Epithelial cell of esophagus (primary cell): ENCODE measurements around the gene B9D2.
A peak's percentile ranks its signal among the peaks of the same experiment; 100 is the strongest.
"Not testable (repeated sequence)": the region's sequence is repeated elsewhere in the genome, so short reads cannot be mapped to it uniquely, and the experiment has no call there.

ENCODE experiments used
- DNase-seq: peaks from one replicate; pipeline ENCODE4 v3.0.0; 2010; ENCODE audit warnings: low read depth
- H3K4me3 ChIP-seq: 2 replicates; pipeline ENCODE4 v1.5.1; 2011; ENCODE audit warnings: mild to moderate bottlenecking, low read length, control low read depth
- TF ChIP-seq, protein P1 (sequence below): IDR thresholded peaks from 2 replicates; pipeline ENCODE4 v1.5.1; 2011; ENCODE audit warnings: low read depth, mild to moderate bottlenecking, low read length, control low read depth, inconsistent platforms; ENCODE audit not compliant: insufficient read depth; ENCODE audit errors: missing control alignments

B9D2 gene

DNA sequence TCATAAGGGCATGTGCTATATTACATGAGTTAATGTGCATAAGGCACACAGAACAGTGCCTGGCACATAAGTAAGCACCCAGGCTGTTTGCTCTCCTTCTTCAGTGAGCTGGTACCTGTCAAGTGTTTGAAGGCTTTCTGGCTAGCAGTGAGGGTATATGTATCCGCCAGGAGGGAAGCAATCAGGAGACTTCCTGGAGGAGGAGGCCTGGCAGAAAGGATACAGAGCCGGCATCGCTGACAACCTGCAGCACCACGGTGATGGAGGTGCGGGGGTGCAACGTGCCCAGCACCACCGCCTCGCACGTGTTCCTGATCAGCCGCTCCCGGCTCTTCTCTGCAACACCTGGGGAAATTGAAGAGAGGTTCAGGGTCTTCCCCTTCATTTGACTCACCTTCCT is 27.7 kb upstream of the B9D2 start:
- TF ChIP-seq, protein P1, sequence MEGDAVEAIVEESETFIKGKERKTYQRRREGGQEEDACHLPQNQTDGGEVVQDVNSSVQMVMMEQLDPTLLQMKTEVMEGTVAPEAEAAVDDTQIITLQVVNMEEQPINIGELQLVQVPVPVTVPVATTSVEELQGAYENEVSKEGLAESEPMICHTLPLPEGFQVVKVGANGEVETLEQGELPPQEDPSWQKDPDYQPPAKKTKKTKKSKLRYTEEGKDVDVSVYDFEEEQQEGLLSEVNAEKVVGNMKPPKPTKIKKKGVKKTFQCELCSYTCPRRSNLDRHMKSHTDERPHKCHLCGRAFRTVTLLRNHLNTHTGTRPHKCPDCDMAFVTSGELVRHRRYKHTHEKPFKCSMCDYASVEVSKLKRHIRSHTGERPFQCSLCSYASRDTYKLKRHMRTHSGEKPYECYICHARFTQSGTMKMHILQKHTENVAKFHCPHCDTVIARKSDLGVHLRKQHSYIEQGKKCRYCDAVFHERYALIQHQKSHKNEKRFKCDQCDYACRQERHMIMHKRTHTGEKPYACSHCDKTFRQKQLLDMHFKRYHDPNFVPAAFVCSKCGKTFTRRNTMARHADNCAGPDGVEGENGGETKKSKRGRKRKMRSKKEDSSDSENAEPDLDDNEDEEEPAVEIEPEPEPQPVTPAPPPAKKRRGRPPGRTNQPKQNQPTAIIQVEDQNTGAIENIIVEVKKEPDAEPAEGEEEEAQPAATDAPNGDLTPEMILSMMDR: no peak
- DNase-seq: no peak
- H3K4me3 ChIP-seq: no peak overlapping the region

DNA sequence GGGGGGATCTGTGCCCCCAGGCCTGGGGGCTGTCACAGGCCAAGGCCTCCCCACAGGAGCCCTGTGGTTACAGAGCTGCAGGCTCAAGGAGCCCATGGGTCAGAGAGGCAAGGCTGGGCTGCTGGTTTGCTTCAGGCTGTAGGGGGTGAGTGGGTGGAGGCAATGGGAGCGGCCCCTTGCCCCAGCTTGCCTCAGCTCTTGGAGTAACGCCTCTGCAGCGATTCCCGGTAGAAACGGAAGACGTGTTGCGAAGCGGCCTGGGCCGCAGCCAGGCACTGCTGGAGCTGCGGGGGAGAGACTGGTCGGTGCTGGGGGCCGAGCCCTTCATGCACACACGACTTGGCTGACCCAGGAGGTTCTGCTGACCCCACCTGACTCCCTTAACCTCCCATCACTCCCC is 22.5 kb upstream of the B9D2 start:
- peak; percentile 86 for DNase-seq
- H3K4me3 ChIP-seq: no peak overlapping the region
- TF ChIP-seq, protein P1: no peak

DNA sequence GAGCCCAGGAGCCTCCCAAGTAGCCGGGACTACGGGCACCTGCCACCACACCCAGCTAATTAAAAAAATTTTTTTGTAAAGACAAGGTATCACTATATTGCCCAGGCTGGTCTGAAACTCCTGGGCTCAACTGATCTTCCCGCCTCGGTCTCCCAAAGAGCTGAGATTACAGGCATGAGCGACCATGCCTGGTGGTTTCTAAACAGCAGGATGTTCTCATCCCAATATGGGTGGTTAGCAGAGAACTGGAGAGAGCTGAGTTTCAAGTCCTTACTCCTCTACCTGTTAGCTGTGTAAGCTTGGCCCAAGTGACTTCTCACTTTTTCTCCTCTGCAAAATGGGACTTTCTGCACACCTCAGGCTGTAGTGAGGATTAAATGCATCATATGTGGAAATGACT is 20.4 kb upstream of the B9D2 start:
- TF ChIP-seq, protein P1: no peak

DNA sequence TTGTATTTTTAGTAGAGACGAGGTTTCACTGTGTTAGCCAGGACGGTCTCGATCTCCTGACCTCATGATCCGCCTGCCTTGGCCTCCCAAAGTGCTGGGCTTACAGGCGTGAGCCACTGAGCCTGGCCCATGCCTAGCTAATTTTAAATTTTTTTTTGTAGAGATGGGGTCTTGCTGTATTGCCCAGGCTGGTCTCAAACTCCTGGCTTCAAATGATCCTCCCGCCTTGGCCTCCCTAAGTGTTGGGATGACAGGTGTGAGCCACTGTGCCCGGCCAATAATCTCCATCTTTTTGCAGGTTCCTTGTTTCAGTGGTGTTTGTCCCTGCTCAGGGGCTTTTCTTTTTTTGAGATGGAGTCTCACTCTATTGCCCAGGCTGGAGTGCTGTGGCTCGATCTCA is 17.6 kb upstream of the B9D2 start:
- DNase-seq, H3K4me3 ChIP-seq: not testable (repeated sequence)

More for the DNA sequence above, 20.4 kb upstream of the B9D2 start:
- DNase-seq: no peak
- H3K4me3 ChIP-seq: no peak overlapping the region

DNA sequence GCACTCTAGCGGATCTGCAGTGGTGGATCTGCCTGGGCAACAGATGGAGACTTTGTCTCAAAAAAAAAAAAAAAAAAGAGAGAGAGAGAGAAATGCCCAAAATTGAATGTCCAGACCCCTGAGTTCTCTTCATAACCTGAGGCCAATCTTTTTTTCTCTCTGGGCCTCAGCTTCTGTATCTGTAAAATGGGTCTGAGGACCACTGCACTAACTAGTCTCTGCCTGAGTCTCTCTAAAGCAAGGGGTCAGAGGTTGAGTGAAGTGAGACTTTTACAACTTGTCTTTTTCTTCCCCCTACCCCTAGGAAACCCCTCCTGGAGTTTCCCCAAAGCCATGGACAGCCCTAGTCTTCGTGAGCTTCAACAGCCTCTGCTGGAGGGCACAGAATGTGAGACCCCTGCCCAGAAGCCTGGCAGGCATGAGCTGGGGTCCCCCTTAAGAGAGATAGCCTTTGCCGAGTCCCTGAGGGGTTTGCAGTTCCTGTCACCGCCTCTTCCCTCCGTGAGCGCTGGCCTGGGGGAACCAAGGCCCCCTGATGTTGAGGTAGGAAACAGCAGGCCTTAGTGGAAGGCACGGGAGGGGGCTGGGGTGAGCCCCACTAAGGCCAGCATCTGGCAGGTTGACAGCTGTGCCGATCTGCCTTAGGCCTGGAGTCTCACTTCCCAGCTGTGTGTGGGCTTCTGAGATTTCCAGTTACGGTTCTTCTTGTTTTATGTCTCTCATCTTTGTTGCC is 14.2 kb upstream of the B9D2 start:
- TF ChIP-seq, protein P1: no peak
- no peak overlapping the region for H3K4me3 ChIP-seq
- DNase-seq: no peak

DNA sequence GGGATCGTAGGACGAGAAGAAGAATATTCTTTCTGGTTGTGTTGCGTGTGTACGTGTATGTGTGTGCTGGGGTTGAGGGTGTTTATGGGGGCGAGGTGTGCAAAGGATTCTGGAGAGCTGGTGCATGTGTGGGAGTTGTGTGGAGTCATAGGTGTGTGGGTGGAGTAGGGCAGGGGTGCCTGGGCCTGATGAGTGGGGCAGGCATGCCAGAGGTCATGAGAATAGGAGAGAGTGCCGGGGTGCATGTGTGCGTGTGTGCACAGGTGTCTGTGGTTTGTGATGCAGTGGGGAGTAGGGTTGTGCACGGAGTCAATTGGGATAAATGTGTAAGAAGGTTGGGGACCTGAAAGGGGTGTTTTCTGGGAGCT is 13.0 kb upstream of the B9D2 start:
- TF ChIP-seq, protein P1: no peak
- peak overlapping the region; percentile 68 for H3K4me3 ChIP-seq
- no peak for DNase-seq

DNA sequence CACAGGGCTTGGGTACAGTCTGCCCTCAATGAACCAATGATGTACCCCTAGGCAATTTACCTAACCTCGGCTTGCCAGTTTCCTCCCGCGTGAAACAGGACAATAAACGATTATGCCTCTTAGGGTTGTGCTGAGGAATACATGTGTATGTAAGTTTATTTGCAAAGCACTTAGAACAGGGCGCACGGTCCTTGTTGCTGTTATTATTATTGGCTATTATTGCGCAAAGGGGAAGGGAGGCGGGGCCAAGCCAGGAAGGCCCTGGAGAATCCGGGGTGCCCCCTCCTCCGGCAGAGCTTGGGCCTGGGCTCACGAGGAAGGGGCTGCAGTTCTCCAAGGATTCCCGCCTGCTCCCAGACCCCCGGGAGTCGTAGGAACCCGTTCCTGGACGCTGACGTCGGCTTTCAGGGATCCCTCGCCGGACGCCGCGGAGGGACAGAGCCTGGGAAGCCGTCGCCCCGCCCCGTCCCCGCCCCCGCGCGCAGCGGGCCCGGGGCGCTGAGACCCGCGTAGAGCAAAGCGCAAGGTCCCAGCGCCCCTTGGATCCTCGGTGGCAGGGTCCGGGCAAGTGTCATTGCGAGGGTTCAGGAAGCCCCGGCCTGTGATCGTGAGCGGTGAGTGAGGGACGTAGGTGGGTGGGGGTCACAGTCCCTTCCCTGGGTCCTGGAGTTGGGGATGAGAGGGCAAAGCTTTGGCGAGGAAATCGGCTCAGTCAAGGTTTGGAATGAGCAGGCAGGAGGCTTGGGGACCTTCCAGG is 12.5 kb upstream of the B9D2 start, which contains the start of gene TMEM91:
TSS of gene TMEM91 (plus strand) at position 293 of the 757 bp plus-strand sequence. CDS start 1,777 bp downstream, outside the sequence.
- peak; percentile 53 for DNase-seq
- TF ChIP-seq, protein P1: no peak
- H3K4me3 ChIP-seq: peak within 1 kb of the TSS; percentile 68
